ENCODE data around the gene CDHR3. TPM values are rescaled to one million over a fixed set of nuclear protein-coding genes. Genes with fewer than 3 reads are reported as not detected.
A peak's percentile ranks its signal among the peaks of the same experiment; 100 is the strongest.

CDHR3 gene
- total and polyA plus RNA-seq, 4 donors: 1.0 to 10.5 (median 1.8) TPM

DNA sequence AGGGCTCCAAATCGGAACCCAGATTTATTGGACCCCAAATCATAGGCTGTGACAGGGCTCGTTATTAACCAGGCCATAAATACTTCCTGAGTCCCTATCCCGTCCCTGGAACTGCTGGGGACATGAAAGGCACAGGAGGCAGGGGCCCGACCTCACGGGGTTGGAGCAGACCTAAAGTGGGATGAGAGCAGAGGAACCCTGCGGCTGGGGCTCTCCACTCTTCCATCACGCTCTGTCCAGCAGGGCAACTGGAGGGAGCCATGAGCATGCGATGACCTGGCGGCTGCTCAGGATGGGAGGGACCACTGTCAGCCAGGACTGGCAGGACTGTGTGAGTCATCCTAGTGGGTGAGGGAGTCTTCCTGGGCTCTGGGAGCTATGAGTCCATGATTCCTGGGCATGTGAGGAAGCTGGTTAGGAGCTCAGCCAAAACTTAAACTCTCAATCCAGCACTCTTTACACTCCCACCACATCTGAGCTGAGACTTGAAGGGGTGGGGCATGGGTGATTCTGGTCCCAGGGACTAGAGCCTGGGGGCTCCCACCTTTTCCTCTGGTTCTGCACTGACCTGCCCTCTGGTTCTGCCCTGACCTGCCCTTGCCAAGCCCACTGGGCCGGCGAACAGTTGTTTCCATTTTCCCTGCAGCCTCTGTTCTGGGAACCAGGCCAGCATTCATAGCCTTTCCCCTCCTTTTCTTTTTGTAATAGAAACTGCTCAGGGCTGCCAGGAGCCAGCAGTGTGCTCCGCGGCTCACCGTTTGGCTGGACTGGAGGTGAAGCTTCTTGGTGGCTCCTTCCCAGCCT, 101.9 kb downstream of the CDHR3 start:
- WGBS: 47% methylated on average over 14 of the region's 14 CpGs
- no peaks in the 10 kb centered on the region for H3K27me3 ChIP-seq (ENCODE audit: control insufficient read depth in 4 of 4, insufficient read depth in 4 of 4, low read length in 3 of 4)
- H3K36me3 ChIP-seq (ENCODE audit: control insufficient read depth in 4 of 4, insufficient read depth in 3 of 4, low read depth in 1 of 4, low read length in 3 of 4): no peaks in the 10 kb centered on the region
- peaks cover 4 to 20% (median 11%) of the 10 kb centered on the region in 4 donors for H3K4me1 ChIP-seq (ENCODE audit: control insufficient read depth in 4 of 4, insufficient read depth in 4 of 4, low read length in 3 of 4)
- no peak for DNase-seq (ENCODE audit: low spot score)
- H3K9me3 ChIP-seq (ENCODE audit: control insufficient read depth in 4 of 4, low read length in 3 of 4): no peaks in the 10 kb centered on the region
- H3K9ac ChIP-seq (ENCODE audit: low read depth in 1 of 2, low read length in 2 of 2): peak overlapping the region in 1 of 2 donors; percentile 56
- TF ChIP-seq TAF1 (conservative IDR thresholded peaks at IDR 0.05) (peak; percentile 12), EGR1 (IDR thresholded peaks at IDR 0.05; ENCODE audit: low read depth in 2 of 2) (no peak), HNF4A (conservative IDR thresholded peaks at IDR 0.05) (peak; percentile 17 to 46), YY1 (IDR thresholded peaks at IDR 0.05) (peak; percentile 81), RXRA (IDR thresholded peaks at IDR 0.05) (peak in 1 of 2 donors; percentile 75), FOXA1 (IDR thresholded peaks at IDR 0.05) (no peak), JUND (IDR thresholded peaks at IDR 0.05) (peak; percentile 95 to 98), RAD21 (IDR thresholded peaks at IDR 0.05) (peak in 1 of 2 donors; percentile 4), NR2F2 (IDR thresholded peaks at IDR 0.05) (peak; percentile 85), GABPA (IDR thresholded peaks at IDR 0.05 in 1 of 2, conservative IDR thresholded peaks at IDR 0.05 in 1 of 2) (no peak), SP1 (IDR thresholded peaks at IDR 0.05) (peak; percentile 77), FOXA2 (IDR thresholded peaks at IDR 0.05) (no peak), HNF4G (IDR thresholded peaks at IDR 0.05) (no peak)
- TF ChIP-seq, protein P1, sequence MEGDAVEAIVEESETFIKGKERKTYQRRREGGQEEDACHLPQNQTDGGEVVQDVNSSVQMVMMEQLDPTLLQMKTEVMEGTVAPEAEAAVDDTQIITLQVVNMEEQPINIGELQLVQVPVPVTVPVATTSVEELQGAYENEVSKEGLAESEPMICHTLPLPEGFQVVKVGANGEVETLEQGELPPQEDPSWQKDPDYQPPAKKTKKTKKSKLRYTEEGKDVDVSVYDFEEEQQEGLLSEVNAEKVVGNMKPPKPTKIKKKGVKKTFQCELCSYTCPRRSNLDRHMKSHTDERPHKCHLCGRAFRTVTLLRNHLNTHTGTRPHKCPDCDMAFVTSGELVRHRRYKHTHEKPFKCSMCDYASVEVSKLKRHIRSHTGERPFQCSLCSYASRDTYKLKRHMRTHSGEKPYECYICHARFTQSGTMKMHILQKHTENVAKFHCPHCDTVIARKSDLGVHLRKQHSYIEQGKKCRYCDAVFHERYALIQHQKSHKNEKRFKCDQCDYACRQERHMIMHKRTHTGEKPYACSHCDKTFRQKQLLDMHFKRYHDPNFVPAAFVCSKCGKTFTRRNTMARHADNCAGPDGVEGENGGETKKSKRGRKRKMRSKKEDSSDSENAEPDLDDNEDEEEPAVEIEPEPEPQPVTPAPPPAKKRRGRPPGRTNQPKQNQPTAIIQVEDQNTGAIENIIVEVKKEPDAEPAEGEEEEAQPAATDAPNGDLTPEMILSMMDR (IDR thresholded peaks at IDR 0.05; ENCODE audit: low read depth, low read length, missing input control): no peak
- TF ChIP-seq, protein P2, sequence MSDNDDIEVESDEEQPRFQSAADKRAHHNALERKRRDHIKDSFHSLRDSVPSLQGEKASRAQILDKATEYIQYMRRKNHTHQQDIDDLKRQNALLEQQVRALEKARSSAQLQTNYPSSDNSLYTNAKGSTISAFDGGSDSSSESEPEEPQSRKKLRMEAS (IDR thresholded peaks at IDR 0.05): peak; percentile 31
- TF ChIP-seq, protein P3, sequence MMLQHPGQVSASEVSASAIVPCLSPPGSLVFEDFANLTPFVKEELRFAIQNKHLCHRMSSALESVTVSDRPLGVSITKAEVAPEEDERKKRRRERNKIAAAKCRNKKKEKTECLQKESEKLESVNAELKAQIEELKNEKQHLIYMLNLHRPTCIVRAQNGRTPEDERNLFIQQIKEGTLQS (IDR thresholded peaks at IDR 0.05): peak; percentile 79
- TF ChIP-seq, protein P4, sequence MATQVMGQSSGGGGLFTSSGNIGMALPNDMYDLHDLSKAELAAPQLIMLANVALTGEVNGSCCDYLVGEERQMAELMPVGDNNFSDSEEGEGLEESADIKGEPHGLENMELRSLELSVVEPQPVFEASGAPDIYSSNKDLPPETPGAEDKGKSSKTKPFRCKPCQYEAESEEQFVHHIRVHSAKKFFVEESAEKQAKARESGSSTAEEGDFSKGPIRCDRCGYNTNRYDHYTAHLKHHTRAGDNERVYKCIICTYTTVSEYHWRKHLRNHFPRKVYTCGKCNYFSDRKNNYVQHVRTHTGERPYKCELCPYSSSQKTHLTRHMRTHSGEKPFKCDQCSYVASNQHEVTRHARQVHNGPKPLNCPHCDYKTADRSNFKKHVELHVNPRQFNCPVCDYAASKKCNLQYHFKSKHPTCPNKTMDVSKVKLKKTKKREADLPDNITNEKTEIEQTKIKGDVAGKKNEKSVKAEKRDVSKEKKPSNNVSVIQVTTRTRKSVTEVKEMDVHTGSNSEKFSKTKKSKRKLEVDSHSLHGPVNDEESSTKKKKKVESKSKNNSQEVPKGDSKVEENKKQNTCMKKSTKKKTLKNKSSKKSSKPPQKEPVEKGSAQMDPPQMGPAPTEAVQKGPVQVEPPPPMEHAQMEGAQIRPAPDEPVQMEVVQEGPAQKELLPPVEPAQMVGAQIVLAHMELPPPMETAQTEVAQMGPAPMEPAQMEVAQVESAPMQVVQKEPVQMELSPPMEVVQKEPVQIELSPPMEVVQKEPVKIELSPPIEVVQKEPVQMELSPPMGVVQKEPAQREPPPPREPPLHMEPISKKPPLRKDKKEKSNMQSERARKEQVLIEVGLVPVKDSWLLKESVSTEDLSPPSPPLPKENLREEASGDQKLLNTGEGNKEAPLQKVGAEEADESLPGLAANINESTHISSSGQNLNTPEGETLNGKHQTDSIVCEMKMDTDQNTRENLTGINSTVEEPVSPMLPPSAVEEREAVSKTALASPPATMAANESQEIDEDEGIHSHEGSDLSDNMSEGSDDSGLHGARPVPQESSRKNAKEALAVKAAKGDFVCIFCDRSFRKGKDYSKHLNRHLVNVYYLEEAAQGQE (IDR thresholded peaks at IDR 0.05): no peak
- TF ChIP-seq, protein P5, sequence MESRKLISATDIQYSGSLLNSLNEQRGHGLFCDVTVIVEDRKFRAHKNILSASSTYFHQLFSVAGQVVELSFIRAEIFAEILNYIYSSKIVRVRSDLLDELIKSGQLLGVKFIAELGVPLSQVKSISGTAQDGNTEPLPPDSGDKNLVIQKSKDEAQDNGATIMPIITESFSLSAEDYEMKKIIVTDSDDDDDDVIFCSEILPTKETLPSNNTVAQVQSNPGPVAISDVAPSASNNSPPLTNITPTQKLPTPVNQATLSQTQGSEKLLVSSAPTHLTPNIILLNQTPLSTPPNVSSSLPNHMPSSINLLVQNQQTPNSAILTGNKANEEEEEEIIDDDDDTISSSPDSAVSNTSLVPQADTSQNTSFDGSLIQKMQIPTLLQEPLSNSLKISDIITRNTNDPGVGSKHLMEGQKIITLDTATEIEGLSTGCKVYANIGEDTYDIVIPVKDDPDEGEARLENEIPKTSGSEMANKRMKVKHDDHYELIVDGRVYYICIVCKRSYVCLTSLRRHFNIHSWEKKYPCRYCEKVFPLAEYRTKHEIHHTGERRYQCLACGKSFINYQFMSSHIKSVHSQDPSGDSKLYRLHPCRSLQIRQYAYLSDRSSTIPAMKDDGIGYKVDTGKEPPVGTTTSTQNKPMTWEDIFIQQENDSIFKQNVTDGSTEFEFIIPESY (IDR thresholded peaks at IDR 0.05): no peak
- H3K27ac ChIP-seq (ENCODE audit: low read depth in 1 of 2, low read length in 2 of 2): peak overlapping the region; percentile 85 to 96
- H3K4me3 ChIP-seq (ENCODE audit: low read depth in 1 of 3, low read length in 3 of 3): peak overlapping the region in 2 of 3 donors; percentile 22 to 50

All from liver (tissue), 9 donors.